ENCODE data around the gene FAM117A. TPM values are rescaled to one million over a fixed set of nuclear protein-coding genes. Genes with fewer than 3 reads are reported as not detected.
A peak's percentile ranks its signal among the peaks of the same experiment; 100 is the strongest.

FAM117A gene
- total RNA-seq, 1 experiment from 2014 or later: 9.7 TPM

GRCh38 chr17:49680314-49680713, 83.6 kb downstream of the FAM117A start:
- H3K4me3 ChIP-seq (ENCODE audit: low read length): no peak overlapping the region
- ChIA-PET POLR2A (ENCODE audit: unreplicated experiment) (no interaction called here), CTCF (no interaction called here)
- H2AFZ ChIP-seq (ENCODE audit: low read length): no peak overlapping the region
- DNase-seq: no peak
- intact Hi-C loops (cut with micrococcal nuclease): no loop called here
- no peaks in the 10 kb centered on the region for H3K9me2 ChIP-seq (replicated peaks; ENCODE audit: low read length)
- H4K20me1 ChIP-seq (ENCODE audit: low read length): 0 out of 2 replicates have a peak, but pooled peaks cover 5% of the 10 kb centered on the region
- H3F3A ChIP-seq (ENCODE audit: low read length, unreplicated experiment): no peaks in the 10 kb centered on the region
- ATAC-seq: no peak
- H3K4me2 ChIP-seq (ENCODE audit: low read length): no peak overlapping the region
- no peak overlapping the region for H3K9ac ChIP-seq (ENCODE audit: low read length)
- H3K79me2 ChIP-seq (ENCODE audit: low read length): peaks cover 21% of the 10 kb centered on the region
- no TSS peak for BruUV-seq (replicated peaks)
- no peaks in the 10 kb centered on the region for H3K27me3 ChIP-seq (ENCODE audit: low read length)
- H3K36me3 ChIP-seq (ENCODE audit: low read depth, low read length): peaks cover 2% of the 10 kb centered on the region; the same call in 1 of the 2 replicates
- peaks cover 14% of the 10 kb centered on the region for H3K4me1 ChIP-seq (ENCODE audit: insufficient read depth, low read length)
- H3K27ac ChIP-seq (ENCODE audit: low read length): no peak overlapping the region
- no peaks in the 10 kb centered on the region for H3K9me3 ChIP-seq (ENCODE audit: low read length)
- no peak for TF ChIP-seq CTCF (conservative IDR thresholded peaks at IDR 0.05; ENCODE audit: low read depth, low read length)
- TF ChIP-seq EZH2phosphoT487 (IDR thresholded peaks at IDR 0.05; ENCODE audit: borderline replicate concordance, low read length): no peak
- no peak for TF ChIP-seq EZH2 (IDR thresholded peaks at IDR 0.05; ENCODE audit: low read length, unreplicated experiment)

GRCh38 chr17:49677933-49678847, 85.7 kb downstream of the FAM117A start, which contains the start of gene SPOP:
Gene SPOP (minus strand): TSS chr17:49678097. CDS start chr17:49622810, 55,287 bp downstream.
- CTCF ChIA-PET: no interaction called here
- Histone ChIP-seq H3F3A (ENCODE audit: low read length, unreplicated experiment) (no peaks in the 10 kb centered on the region), H2AFZ (ENCODE audit: low read length) (peak within 1 kb of the TSS; percentile 89), H4K20me1 (ENCODE audit: low read length) (0 out of 2 replicates have a peak, but pooled peaks cover 9% of the 10 kb centered on the region), H3K4me3 (ENCODE audit: low read length) (peak within 1 kb of the TSS; percentile 90), H3K4me2 (ENCODE audit: low read length) (peak within 1 kb of the TSS; percentile 99), H3K9me2 (replicated peaks; ENCODE audit: low read length) (no peaks in the 10 kb centered on the region), H3K9me3 (ENCODE audit: low read length) (no peaks in the 10 kb centered on the region), H3K36me3 (ENCODE audit: low read depth, low read length) (peaks cover 11% of the 10 kb centered on the region; the same call in 1 of the 2 replicates), H3K27me3 (ENCODE audit: low read length) (no peaks in the 10 kb centered on the region), H3K27ac (ENCODE audit: low read length) (peak within 1 kb of the TSS; percentile 71), H3K9ac (ENCODE audit: low read length) (peak within 1 kb of the TSS; percentile 91), H3K4me1 (ENCODE audit: insufficient read depth, low read length) (peaks cover 24% of the 10 kb centered on the region), H3K79me2 (ENCODE audit: low read length) (peaks cover 40% of the 10 kb centered on the region)
- ATAC-seq (peak; percentile 91), DNase-seq (peak; percentile 100)
- POLR2A ChIA-PET (ENCODE audit: unreplicated experiment): interaction anchor here (0.8 kb wide), 1 partner anchor 31 kb away, joined by 10 read pairs; no protein-coding TSS in a partner anchor
- BruUV-seq (replicated peaks): no TSS peak
- TF ChIP-seq EZH2phosphoT487 (IDR thresholded peaks at IDR 0.05; ENCODE audit: borderline replicate concordance, low read length) (no peak), CTCF (conservative IDR thresholded peaks at IDR 0.05; ENCODE audit: low read depth, low read length) (no peak), EZH2 (IDR thresholded peaks at IDR 0.05; ENCODE audit: low read length, unreplicated experiment) (no peak)
- intact Hi-C loops (cut with micrococcal nuclease): loop anchor here (5.0 kb wide), 1 partner anchor 41 kb away; no protein-coding TSS in a partner anchor

Data from PC-3 (cell line).